MCF 10A (cell line): ENCODE results near the gene ZNF100. TPM values are rescaled to one million over a fixed set of nuclear protein-coding genes. Genes with fewer than 3 reads are reported as not detected.
"Not testable (repeated sequence)": the region's sequence is repeated elsewhere in the genome, so short reads cannot be mapped to it uniquely, and the experiment has no call there.

Source experiments
- BruUV-seq: library from RNA; stranded (reverse); fragments of 400-500 nt; replicated peaks from 2 replicates; lab custom pipeline; 2021; lab: Mats Ljungman, UMichigan
- CTCF ChIA-PET: fragments of 300-600 bp; sonication (Branson Sonifier 250); formaldehyde crosslinking; extraction: SDS; loops from one replicate; lab custom pipeline; 2021; ENCODE audit warnings: antibody characterized with exemption, inconsistent platforms; lab: Yijun Ruan, JAX
- POLR2A ChIA-PET: fragments of 300-600, 350-650 bp; sonication (Branson Sonifier 250); formaldehyde crosslinking; extraction: SDS; loops from one replicate; lab custom pipeline; 2020; ENCODE audit warnings: antibody characterized with exemption, inconsistent platforms; lab: Yijun Ruan, JAX
- DNase-seq: peaks from one replicate; pipeline ENCODE4 v3.0.0-alpha.2; 2018; ENCODE audit not compliant: unreplicated experiment
- H3K27ac Mint-ChIP-seq: one replicate; pipeline ENCODE4 v1.8.0; 2022; ENCODE audit warnings: mild to moderate bottlenecking, low read depth, mixed read lengths; ENCODE audit not compliant: unreplicated experiment
- H3K27me3 Mint-ChIP-seq: one replicate; pipeline ENCODE4 v1.8.0; 2022; ENCODE audit warnings: mixed read lengths; ENCODE audit not compliant: insufficient read depth, unreplicated experiment
- H3K36me3 Mint-ChIP-seq: one replicate; pipeline ENCODE4 v1.8.0; 2022; ENCODE audit warnings: mild to moderate bottlenecking, moderate library complexity, mixed read lengths; ENCODE audit not compliant: insufficient read depth, unreplicated experiment
- H3K4me1 Mint-ChIP-seq: one replicate; pipeline ENCODE4 v1.8.0; 2022; ENCODE audit warnings: mixed read lengths; ENCODE audit not compliant: insufficient read depth, unreplicated experiment
- H3K4me3 Mint-ChIP-seq: one replicate; pipeline ENCODE4 v1.8.0; 2022; ENCODE audit warnings: mild to moderate bottlenecking, moderate library complexity, mixed read lengths; ENCODE audit not compliant: unreplicated experiment
- H3K9me3 Mint-ChIP-seq: one replicate; pipeline ENCODE4 v1.8.0; 2022; ENCODE audit warnings: mixed read lengths; ENCODE audit not compliant: unreplicated experiment
- CTCF ChIP-seq: fragments of 200-600 bp; IDR thresholded peaks from one replicate; pipeline ENCODE4 v1.8.0; 2022; ENCODE audit warnings: antibody characterized with exemption, mild to moderate bottlenecking; ENCODE audit not compliant: unreplicated experiment
- intact Hi-C: fragments of 100-400 bp; cut with micrococcal nuclease; formaldehyde crosslinking; loops from 2 replicates; pipeline ENCODE4 v1.14.1; 2022
- total RNA-seq: library from RNA; stranded (reverse); gene quantifications from 2 replicates; pipeline ENCODE4 v1.2.3, GENCODE V29; 2022

ZNF100 gene
- total RNA-seq, 1 experiment from 2014 or later, result 9.3 TPM

GRCh38 chr19:21713761-21714160 is 53.6 kb downstream of the ZNF100 start:
- CTCF ChIA-PET, result no interaction called here
- Mint-ChIP-seq H3K27me3 (no peaks in the 10 kb centered on the region), H3K27ac (no peak overlapping the region), H3K9me3 (peaks cover 14% of the 10 kb centered on the region), H3K36me3 (no peaks in the 10 kb centered on the region), H3K4me3 (no peak overlapping the region), H3K4me1 (no peaks in the 10 kb centered on the region)
- DNase-seq, result no peak
- intact Hi-C loops, result no loop called here
- POLR2A ChIA-PET, result no interaction called here
- BruUV-seq, result no TSS peak
- no peak for TF ChIP-seq CTCF

- no peak for DNase-seq
- CTCF ChIA-PET, result no interaction called here
- Mint-ChIP-seq H3K27me3 (no peaks in the 10 kb centered on the region), H3K4me3 (no peak overlapping the region), H3K9me3 (peaks cover 17% of the 10 kb centered on the region), H3K36me3 (peaks cover 6% of the 10 kb centered on the region), H3K27ac (no peak overlapping the region), H3K4me1 (no peaks in the 10 kb centered on the region)
- no TSS peak for BruUV-seq
- intact Hi-C loops, result no loop called here
- POLR2A ChIA-PET, result no interaction called here
- no peak for TF ChIP-seq CTCF
Observed at GRCh38 chr19:21709464-21709863, 57.9 kb downstream of the ZNF100 start.

GRCh38 chr19:21707878-21708277 is 59.5 kb downstream of the ZNF100 start:
- CTCF ChIA-PET, H3K4me1 Mint-ChIP-seq, POLR2A ChIA-PET, H3K27me3 Mint-ChIP-seq, DNase-seq, H3K36me3 Mint-ChIP-seq, intact Hi-C loops, H3K4me3 Mint-ChIP-seq, BruUV-seq, H3K27ac Mint-ChIP-seq: not testable (repeated sequence)
- H3K9me3 Mint-ChIP-seq, result peaks cover 10% of the 10 kb centered on the region

GRCh38 chr19:21707065-21707464 is 60.3 kb downstream of the ZNF100 start:
- intact Hi-C loops, result no loop called here
- BruUV-seq, result no TSS peak
- no peak overlapping the region for H3K27ac Mint-ChIP-seq
- H3K27me3 Mint-ChIP-seq, result no peaks in the 10 kb centered on the region
- TF ChIP-seq CTCF, result no peak
- ChIA-PET POLR2A (no interaction called here), CTCF (no interaction called here)
- H3K4me3 Mint-ChIP-seq, result no peak overlapping the region
- peaks cover 10% of the 10 kb centered on the region for H3K9me3 Mint-ChIP-seq
- peaks cover 6% of the 10 kb centered on the region for H3K36me3 Mint-ChIP-seq
- no peak for DNase-seq
- no peaks in the 10 kb centered on the region for H3K4me1 Mint-ChIP-seq

GRCh38 chr19:21705393-21705792 is 62.0 kb downstream of the ZNF100 start:
- no TSS peak for BruUV-seq
- no peak for DNase-seq
- peaks cover 6% of the 10 kb centered on the region for H3K36me3 Mint-ChIP-seq
- no peak overlapping the region for H3K4me3 Mint-ChIP-seq
- H3K9me3 Mint-ChIP-seq, result peaks cover 10% of the 10 kb centered on the region
- no peak for TF ChIP-seq CTCF
- POLR2A ChIA-PET, result interaction anchor here (0.6 kb wide), 2 partner anchors 81 to 452 kb away, joined by 3 read pairs; no protein-coding TSS in a partner anchor
- CTCF ChIA-PET, result interaction anchor here (0.6 to 1.3 kb wide), 2 partner anchors 8 to 502 kb away, joined by 3 to 6 read pairs; no protein-coding TSS in a partner anchor
- intact Hi-C loops, result no loop called here
- no peaks in the 10 kb centered on the region for H3K27me3 Mint-ChIP-seq
- H3K27ac Mint-ChIP-seq, result no peak overlapping the region
- H3K4me1 Mint-ChIP-seq, result no peaks in the 10 kb centered on the region
